NCI-H2171 treated with DMSO at 0.1 percent for 48 hours (cell line): ENCODE measurements around the gene BRSK2.

Source experiments
- DNase-seq: peaks from one replicate; lab custom pipeline; 2025; lab: John Stamatoyannopoulos, UW

Gene BRSK2

GRCh38 chr11:1454576-1454975 lies 64.8 kb downstream of the BRSK2 start:
- DNase-seq: no peak

GRCh38 chr11:1455032-1455762 lies 65.5 kb downstream of the BRSK2 start:
- no peak for DNase-seq

DNA sequence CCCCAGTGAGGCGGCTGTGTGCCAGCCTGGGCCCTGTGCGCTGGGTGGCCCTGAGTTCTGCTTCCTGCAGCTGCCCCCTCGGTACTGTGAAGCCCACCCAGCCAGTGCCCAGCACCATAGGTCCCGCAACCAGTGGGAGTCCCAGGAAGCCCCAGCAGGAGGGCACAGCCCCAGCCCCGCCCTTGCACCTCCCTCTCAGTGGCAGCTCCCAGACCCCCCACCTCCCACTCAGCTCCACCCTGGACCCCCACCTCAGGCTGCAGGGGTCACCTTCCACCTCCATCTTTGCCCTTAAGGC lies 66.0 kb downstream of the BRSK2 start:
- no peak for DNase-seq

DNA sequence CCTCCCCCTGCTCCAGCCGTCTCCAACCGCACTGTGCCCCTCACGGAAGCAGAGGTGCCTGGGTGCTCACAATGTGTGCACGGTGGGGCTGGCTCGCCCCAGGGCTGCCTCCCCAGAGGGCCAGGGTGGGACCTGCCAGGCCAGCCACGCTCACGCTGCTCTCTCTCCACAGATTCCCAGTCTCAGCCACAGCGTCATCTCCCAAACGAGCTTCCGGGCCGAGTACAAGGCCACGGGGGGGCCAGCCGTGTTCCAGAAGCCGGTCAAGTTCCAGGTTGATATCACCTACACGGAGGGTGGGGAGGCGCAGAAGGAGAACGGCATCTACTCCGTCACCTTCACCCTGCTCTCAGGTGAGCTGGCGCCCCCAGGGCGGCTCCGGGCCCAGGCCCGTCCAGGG lies 66.4 kb downstream of the BRSK2 start:
- no peak for DNase-seq

- no peak for DNase-seq
Measured at GRCh38 chr11:1456596-1457325, 67.0 kb downstream of the BRSK2 start.

DNA sequence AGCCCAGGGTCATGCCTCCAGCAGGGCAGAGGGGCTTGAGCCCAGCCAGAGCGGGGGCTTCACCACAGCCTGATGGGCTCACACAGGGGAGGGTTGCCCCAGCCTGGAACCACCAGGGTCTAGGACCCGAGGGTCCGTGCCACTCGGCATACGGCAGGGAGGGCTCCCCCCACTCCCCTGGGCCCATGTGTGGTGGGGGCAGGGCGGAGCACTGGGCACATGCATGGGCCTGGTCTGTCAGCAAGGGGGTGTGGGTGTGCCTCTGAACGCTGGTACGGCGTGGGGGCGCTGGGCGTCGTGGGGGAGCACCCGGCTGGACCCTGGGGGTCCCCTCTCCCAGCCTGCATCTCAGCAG lies 67.6 kb downstream of the BRSK2 start:
- no peak for DNase-seq

DNA sequence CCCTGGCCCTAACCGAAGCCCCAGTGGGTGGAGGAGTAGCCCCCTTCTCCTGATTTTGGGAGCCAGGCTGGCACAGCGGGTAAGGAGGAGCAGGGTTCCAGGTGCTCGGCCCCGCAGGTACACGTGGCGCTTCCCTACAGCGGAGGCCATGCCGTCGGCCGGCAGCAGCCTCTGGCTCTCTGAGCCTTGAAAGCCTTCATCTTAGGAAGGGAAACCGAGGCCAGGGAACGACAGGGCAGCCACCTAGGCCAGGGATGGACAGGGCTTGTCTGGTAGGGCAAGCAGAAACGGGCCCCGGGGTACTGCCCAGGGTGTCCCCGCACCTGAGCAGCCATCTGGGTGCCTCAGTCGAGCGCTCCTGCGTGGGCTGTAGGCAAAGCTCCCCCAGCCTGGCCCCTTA lies 68.1 kb downstream of the BRSK2 start:
- no peak for DNase-seq

DNA sequence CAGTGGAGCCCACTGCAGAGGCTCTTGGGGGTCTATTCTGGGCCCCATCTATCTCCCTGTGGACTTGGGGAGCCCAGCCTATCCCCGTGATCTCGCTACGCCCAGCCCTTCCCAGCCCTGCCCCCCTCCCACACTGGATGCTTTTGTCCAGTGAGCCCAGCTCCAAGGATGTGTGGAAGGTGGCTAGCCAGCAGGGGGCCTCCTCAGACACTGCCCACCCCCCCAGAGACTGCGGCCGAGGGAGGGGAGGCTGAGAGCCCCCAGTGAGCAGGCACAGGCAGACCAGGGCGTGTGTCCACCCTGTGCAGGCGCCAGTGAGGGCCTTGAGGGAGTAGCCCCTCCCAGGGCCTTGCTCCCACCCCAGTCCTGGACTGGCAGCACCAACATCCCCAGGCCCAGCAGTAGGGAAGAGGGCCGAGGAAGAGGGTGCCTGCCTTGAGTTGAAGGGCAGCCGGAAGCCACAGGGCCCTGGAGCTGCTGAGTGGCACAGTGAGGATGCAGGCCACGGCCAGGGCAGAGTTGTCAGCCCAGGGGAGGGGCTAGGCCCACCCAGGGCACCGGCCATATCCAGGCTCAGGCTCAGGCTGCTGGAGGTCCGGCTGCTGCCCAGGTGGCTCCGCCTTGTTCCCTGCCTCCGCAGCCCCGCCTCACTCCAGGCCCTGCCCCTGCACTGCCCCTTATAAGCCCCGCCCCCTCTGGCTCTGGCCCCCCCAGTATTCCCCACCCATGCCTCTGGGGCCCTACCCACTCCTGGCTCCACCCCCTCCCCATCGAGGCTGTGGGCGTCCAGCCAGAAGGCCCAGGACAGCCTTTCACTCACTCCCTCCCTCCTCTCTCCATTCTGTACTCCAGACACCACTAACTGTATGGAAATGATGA lies 68.8 kb downstream of the BRSK2 start:
- peak; percentile 75 for DNase-seq

DNA sequence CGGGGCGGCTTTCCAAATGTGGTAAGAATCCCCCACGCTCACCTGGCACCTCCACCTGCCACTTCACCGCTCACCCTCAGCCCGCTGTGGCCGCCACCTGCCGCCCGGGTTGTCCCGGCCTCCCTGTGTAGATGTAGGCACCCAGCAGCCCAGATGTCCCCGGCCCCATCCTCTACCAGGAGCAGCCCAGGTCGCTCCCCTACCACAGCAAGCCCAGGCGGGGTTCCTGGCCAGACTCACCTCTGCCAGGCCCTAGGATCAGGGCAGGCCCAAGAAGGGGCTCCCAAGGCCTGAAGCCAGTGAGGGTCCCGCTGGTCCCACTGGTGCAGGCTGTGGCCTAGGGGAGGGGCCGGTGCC lies 69.5 kb downstream of the BRSK2 start:
- DNase-seq: no peak

GRCh38 chr11:1459764-1460395 lies 70.1 kb downstream of the BRSK2 start:
- no peak for DNase-seq

GRCh38 chr11:1460396-1460985 lies 70.8 kb downstream of the BRSK2 start:
- no peak for DNase-seq

DNA sequence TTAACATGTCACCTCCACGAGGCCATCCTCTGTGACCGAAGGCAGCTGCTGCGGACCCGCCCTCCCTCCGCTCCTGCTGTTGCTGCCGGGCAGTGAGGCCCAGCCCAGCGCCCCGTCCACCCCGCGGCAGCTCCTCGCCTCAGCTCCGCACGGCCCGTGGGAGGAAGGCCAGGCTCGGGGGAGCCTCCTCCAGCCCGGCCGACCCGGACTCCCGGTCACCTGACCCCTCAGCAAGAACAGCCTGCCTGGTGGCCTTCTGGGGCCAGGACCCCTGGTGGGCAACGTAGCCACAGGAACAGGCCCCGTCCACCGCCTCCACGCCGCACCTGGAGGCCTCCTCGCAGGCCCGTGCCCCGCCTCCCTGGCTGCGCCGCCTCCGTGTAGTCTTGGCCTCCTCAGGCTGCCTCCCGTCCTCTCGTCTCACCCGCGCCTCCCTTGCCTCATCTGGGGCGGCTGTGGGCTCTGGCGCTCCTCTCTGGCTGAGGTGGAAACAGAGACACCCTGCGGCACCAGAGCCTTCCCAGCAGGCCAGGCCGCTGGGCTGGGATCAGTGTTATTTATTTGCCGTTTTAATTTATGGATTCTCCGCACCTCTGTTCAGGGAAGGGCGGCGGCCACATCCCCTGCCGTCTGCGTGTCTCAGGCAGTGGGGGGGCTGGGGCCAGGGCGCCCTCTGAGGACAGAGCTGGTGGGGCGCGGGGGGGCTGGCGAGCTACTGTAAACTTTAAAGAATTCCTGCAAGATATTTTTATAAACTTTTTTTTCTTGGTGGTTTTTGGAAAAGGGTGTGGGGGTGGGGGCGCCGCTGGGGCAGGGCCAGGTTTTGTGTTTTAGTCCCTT lies 71.5 kb downstream of the BRSK2 start:
- no peak for DNase-seq

DNA sequence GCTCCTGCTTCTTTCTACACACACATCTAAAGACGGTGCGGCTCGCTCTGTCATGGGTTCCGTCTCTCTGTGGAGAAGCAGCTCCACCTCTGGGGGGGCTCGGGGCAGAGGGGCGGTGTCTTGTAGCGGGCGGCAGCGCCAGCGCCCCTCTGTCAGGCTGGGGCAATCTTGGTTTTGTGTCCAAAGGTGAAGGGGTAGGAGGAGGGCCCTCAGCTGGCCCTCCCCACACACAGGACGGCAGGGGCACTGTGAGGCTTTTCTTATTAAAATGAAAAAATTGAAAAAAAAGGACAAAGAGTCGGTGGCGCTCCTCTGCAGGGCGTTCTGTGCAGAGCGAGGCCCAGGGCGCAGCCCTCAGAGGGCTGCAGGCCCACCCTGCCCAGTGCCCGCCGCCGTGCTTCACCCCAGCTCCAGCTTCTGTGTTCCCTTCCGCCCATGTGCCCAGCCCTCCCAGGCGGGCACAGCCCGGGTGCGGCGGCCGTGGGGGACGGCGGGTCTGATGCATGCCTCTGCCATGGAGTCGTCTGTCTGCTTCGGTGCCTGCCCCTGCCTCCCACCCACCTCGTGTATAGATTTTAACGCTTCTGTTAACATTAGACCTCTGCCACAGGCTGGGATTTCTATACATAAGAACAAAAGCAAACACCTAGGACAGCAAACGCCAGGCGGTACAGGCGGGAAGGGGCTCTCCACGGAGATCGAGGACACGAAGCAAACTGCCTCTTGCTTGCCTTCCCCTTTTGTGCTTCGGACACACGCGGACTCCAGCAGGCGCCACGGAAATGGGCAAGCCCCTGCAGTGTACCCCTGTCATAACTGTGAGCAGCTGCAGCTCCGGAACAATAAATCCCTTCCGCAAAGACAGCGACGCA lies 72.3 kb downstream of the BRSK2 start:
- DNase-seq: no peak

DNA sequence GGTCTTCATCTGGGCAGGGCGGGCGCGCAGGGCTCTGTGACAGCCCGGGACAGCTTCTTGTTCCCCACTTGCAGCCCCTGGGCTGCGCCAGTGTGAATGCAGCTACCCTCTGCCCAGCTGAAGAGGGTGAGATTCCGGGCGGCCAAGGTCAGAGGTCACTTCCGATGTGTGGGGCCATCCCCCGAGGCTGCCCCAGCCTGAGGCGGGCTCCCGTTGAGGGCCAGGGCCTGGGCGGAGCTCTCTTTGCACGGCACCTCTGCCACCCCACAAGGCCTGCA lies 72.9 kb downstream of the BRSK2 start:
- no peak for DNase-seq

DNA sequence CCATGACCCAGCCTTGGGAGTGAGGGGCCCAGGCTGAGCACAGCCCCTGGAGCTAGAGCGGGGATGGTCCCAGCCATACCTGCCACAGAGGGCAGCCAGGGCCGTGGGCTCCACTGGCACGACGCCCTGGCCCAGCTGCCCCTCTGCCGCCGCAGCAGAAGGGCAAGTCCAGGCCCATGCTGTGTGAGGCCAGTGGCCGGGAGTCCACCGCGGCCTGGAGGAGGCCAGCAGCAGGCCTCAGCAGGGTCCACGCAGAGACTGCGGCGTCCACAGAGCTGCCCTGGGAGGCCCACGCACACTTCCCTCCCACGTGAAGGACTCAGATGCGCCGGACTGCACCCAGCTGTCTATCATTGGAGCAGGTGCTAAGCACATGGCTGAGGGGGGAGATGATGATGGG lies 73.3 kb downstream of the BRSK2 start:
- DNase-seq: no peak

DNA sequence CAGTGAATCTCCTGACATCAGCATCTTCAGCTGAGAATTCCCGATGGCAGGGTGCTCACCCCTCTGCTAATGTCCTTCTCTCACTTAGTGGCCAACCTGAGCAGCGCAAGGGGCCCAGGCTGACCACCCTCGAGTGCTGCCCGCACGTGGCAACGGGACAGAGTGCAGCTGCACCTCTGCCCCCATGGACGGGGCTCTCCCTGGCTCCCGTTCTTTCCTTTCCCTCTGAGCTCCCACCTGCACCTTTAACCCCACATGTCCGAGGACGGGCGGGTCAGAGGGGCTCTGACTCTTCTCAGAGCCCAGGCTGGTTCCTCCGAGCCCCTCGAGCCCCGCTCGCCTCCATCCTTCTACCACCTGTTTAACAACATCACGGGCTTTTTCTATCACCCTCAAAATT lies 77.0 kb downstream of the BRSK2 start:
- DNase-seq: no peak

DNA sequence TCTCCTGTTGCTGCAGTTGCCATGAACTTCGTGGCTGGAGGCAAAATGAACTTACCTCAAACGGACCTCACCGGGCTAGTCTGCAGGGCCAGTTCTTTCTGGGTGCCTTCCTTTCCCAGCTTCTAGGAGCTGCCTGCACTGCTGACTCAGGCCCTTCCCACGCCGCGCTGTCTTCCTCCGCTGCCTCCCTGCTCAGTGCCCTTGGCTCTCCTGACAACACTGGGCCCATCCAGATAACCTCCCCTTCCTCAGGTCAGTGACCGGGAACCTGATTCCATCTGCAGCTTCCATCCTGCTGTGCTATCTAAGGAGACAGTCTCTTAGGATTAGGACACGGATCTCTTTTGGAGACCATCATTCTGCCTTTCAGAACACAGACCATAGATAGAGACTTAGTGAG lies 77.5 kb downstream of the BRSK2 start:
- DNase-seq: no peak

GRCh38 chr11:1468002-1468401 lies 78.3 kb downstream of the BRSK2 start:
- DNase-seq: no peak

- DNase-seq: no peak
Measured at GRCh38 chr11:1468473-1469066, 78.8 kb downstream of the BRSK2 start.

DNA sequence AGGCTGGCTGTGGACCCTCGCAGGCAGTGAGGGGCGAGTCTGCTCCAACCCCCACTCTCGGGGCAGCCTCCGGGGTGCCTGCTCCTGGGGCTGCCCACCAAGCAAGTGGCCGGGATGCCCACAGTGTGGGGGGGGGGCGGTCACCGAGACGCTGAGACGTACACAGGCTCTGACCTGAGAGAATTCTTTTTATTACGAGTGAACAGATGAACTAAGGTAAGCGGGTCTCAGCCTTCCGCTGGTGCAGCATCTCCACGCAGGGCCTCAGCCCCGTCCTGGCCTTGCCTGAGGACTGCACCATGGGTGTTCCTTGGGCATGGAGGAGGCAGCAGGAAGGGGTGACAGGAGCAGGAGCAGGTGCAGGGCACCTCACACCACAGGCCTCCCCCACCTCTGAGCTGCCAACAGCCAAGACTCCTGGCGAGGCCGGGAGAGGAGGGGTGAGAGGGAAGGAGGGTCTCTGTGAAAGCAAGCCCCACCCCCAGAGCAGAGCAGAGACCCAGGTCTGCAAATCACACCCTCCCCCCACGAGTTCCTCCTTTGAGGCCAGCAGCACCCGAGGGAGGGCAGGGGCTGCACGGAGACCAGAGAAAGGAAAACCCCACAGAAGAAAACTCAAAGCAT lies 79.7 kb downstream of the BRSK2 start:
- DNase-seq: no peak
